GM23338 (cell line): ENCODE measurements around the gene NECTIN2.

Source experiments
- EZH2 ChIP-seq: fragments of 200-600 bp; sonication (generic); IDR thresholded peaks from one replicate; pipeline ENCODE4 v1.8.0; 2017; ENCODE audit warnings: antibody characterized with exemption, mild to moderate bottlenecking, low read depth; ENCODE audit not compliant: unreplicated experiment
- EZH2phosphoT487 ChIP-seq: fragments of 200-600 bp; sonication (generic); IDR thresholded peaks from one replicate; pipeline ENCODE4 v1.8.1; 2018; ENCODE audit warnings: antibody characterized with exemption; ENCODE audit not compliant: unreplicated experiment
- JUNB ChIP-seq: IDR thresholded peaks from one replicate; pipeline ENCODE4 v1.6.1; 2016; ENCODE audit warnings: antibody characterized with exemption; ENCODE audit not compliant: unreplicated experiment
- NANOG ChIP-seq: IDR thresholded peaks from 2 replicates; pipeline ENCODE4 v1.6.1; 2016; ENCODE audit warnings: antibody characterized with exemption, borderline replicate concordance
- POLR2AphosphoS5 ChIP-seq: IDR thresholded peaks from 2 replicates; pipeline ENCODE4 v1.6.1; 2016; ENCODE audit warnings: antibody characterized with exemption, low read depth
- STAT1 ChIP-seq: IDR thresholded peaks from one replicate; pipeline ENCODE4 v1.6.1; 2016; ENCODE audit warnings: antibody characterized with exemption; ENCODE audit not compliant: unreplicated experiment
- TF ChIP-seq, protein P1 (sequence below), 2 experiments: fragments of 200-600 bp in 1 of 2; sonication (generic) in 1 of 2; conservative IDR thresholded peaks; 2 replicates each; pipeline versions ENCODE4 v1.5.1 to v1.6.1; 2016 to 2017; ENCODE audit warnings: antibody characterized with exemption in 2 of 2, low read depth in 2 of 2, mild to moderate bottlenecking in 2 of 2, moderate library complexity in 1 of 2
- TF ChIP-seq, protein P2 (sequence below): IDR thresholded peaks from one replicate; pipeline ENCODE4 v1.6.1; 2018; ENCODE audit warnings: antibody characterized with exemption; ENCODE audit not compliant: unreplicated experiment

DNA sequence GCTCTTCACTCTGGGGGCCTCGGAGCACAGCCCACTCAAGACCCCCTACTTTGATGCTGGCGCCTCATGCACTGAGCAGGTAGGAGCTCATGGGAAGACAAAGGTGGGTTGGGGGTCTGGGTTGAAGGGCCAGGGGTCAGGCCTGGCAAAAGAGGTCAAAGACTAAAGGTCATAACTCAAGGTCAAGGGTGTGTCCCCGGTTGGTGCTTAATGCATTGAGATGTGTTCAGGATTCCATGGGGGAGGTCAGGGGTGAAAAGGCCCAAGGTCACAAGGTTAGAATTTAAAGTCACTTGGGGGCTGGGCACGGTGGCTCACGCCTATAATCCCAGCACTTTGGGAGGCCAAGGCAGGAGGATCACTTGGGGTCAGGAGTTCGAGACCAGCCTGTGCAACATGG lies 40.0 kb downstream of the NECTIN2 start:
- TF ChIP-seq, protein P1, sequence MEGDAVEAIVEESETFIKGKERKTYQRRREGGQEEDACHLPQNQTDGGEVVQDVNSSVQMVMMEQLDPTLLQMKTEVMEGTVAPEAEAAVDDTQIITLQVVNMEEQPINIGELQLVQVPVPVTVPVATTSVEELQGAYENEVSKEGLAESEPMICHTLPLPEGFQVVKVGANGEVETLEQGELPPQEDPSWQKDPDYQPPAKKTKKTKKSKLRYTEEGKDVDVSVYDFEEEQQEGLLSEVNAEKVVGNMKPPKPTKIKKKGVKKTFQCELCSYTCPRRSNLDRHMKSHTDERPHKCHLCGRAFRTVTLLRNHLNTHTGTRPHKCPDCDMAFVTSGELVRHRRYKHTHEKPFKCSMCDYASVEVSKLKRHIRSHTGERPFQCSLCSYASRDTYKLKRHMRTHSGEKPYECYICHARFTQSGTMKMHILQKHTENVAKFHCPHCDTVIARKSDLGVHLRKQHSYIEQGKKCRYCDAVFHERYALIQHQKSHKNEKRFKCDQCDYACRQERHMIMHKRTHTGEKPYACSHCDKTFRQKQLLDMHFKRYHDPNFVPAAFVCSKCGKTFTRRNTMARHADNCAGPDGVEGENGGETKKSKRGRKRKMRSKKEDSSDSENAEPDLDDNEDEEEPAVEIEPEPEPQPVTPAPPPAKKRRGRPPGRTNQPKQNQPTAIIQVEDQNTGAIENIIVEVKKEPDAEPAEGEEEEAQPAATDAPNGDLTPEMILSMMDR (conservative IDR thresholded peaks at IDR 0.05; ENCODE audit: low read depth in 2 of 2) = no peak
- TF ChIP-seq EZH2 (no peak), EZH2phosphoT487 (no peak), POLR2AphosphoS5 (no peak), JUNB (no peak), STAT1 (no peak), NANOG (no peak)
- TF ChIP-seq, protein P2, sequence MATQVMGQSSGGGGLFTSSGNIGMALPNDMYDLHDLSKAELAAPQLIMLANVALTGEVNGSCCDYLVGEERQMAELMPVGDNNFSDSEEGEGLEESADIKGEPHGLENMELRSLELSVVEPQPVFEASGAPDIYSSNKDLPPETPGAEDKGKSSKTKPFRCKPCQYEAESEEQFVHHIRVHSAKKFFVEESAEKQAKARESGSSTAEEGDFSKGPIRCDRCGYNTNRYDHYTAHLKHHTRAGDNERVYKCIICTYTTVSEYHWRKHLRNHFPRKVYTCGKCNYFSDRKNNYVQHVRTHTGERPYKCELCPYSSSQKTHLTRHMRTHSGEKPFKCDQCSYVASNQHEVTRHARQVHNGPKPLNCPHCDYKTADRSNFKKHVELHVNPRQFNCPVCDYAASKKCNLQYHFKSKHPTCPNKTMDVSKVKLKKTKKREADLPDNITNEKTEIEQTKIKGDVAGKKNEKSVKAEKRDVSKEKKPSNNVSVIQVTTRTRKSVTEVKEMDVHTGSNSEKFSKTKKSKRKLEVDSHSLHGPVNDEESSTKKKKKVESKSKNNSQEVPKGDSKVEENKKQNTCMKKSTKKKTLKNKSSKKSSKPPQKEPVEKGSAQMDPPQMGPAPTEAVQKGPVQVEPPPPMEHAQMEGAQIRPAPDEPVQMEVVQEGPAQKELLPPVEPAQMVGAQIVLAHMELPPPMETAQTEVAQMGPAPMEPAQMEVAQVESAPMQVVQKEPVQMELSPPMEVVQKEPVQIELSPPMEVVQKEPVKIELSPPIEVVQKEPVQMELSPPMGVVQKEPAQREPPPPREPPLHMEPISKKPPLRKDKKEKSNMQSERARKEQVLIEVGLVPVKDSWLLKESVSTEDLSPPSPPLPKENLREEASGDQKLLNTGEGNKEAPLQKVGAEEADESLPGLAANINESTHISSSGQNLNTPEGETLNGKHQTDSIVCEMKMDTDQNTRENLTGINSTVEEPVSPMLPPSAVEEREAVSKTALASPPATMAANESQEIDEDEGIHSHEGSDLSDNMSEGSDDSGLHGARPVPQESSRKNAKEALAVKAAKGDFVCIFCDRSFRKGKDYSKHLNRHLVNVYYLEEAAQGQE = no peak
